T-helper 1 cell treated with Interleukin-12 subunit alpha and Interleukin-12 subunit beta and Interleukin-4 antibody, amounts not matched to agents 30 ng/mL and 1 ng/mL, for 36 hours (primary cell): ENCODE results near the gene CAPS. TPM values are rescaled to one million over a fixed set of nuclear protein-coding genes. Genes with fewer than 3 reads are reported as not detected.
"Not testable (repeated sequence)": the region's sequence is repeated elsewhere in the genome, so short reads cannot be mapped to it uniquely, and the experiment has no call there.

Experiments used
- intact Hi-C: fragments of 100-400 bp; cut with micrococcal nuclease; formaldehyde crosslinking; loops from one replicate; pipeline ENCODE4 v1.15.1; 2024
- total RNA-seq: library from RNA; stranded (reverse); gene quantifications from 2 replicates; pipeline ENCODE4 v1.2.3, GENCODE V29; 2022

CAPS gene
- total RNA-seq, 1 donor from 2014 or later = 13.0 TPM

- intact Hi-C loops = no loop called here
Measured at GRCh38 chr19:5954293-5954692, 40.2 kb downstream of the CAPS start.

GRCh38 chr19:5955636-5955935 lies 41.5 kb downstream of the CAPS start:
- intact Hi-C loops = no loop called here

- intact Hi-C loops = no loop called here
Measured at GRCh38 chr19:5956323-5956722, 42.3 kb downstream of the CAPS start.

- intact Hi-C loops = no loop called here
Measured at GRCh38 chr19:5956728-5957127, 42.7 kb downstream of the CAPS start.

- intact Hi-C loops = no loop called here
Measured at GRCh38 chr19:5957170-5957569, 43.1 kb downstream of the CAPS start.

GRCh38 chr19:5958074-5958850 lies 44.2 kb downstream of the CAPS start:
- intact Hi-C loops = no loop called here

GRCh38 chr19:5958851-5959122 lies 44.7 kb downstream of the CAPS start:
- intact Hi-C loops = no loop called here

- intact Hi-C loops = no loop called here
Measured at GRCh38 chr19:5959260-5960004, 45.4 kb downstream of the CAPS start.

- intact Hi-C loops = no loop called here
Measured at GRCh38 chr19:5960005-5961001, 46.2 kb downstream of the CAPS start.

- intact Hi-C loops = not testable (repeated sequence)
Measured at GRCh38 chr19:5961641-5961968, 47.6 kb downstream of the CAPS start.

GRCh38 chr19:5961969-5962945 lies 48.2 kb downstream of the CAPS start:
- intact Hi-C loops = loop anchor here (1.0 to 2.0 kb wide), 4 partner anchors 9 to 58 kb away; partner anchors contain the start of genes RANBP3 and VMAC

GRCh38 chr19:5963259-5963658 lies 49.2 kb downstream of the CAPS start:
- intact Hi-C loops = loop anchor here (2.0 kb wide), 1 partner anchor 14 kb away; no protein-coding TSS in a partner anchor

- intact Hi-C loops = loop anchor here (2.0 kb wide), 1 partner anchor 15 kb away; no protein-coding TSS in a partner anchor
Measured at GRCh38 chr19:5963855-5964254, 49.8 kb downstream of the CAPS start.

GRCh38 chr19:5964816-5965565 lies 50.9 kb downstream of the CAPS start:
- intact Hi-C loops = no loop called here

Other genes starting within 250 kb of the CAPS start
- gene MICOS13, start 233.7 kb upstream of the CAPS start, total RNA-seq = 44.4 TPM in 2 replicates
- 2.0 and 2.4 TPM in 2 replicates for gene HSD11B1L, start 233.2 kb upstream of the CAPS start, total RNA-seq
- gene RPL36, start 224.0 kb upstream of the CAPS start, total RNA-seq = 692 and 713 TPM in 2 replicates
- 82.2 and 82.9 TPM in 2 replicates for gene LONP1, start 194.1 kb upstream of the CAPS start, total RNA-seq
- gene CATSPERD, start 193.6 kb upstream of the CAPS start, total RNA-seq = not detected in 2 replicates
- 5.0 and 5.3 TPM in 2 replicates for gene PRR22, start 129.5 kb upstream of the CAPS start, total RNA-seq
- 48.8 and 53.7 TPM in 2 replicates for gene DUS3L, start 123.1 kb upstream of the CAPS start, total RNA-seq
- gene NRTN, start 109.2 kb upstream of the CAPS start, total RNA-seq = 0.32 and 0.64 TPM in 2 replicates
- gene FUT6, start 74.6 kb upstream of the CAPS start, total RNA-seq = not detected in 2 replicates
- gene FUT3, start 62.8 kb upstream of the CAPS start, total RNA-seq = 0.17 TPM in 1 of 2 replicates, not detected in the other
- gene FUT5, start 43.7 kb upstream of the CAPS start, total RNA-seq = not detected in 2 replicates
- gene NDUFA11, start 10.5 kb upstream of the CAPS start, total RNA-seq = 220 and 230 TPM in 2 replicates
- gene VMAC, start 9.4 kb upstream of the CAPS start, total RNA-seq = 10.0 and 10.7 TPM in 2 replicates
- gene RANBP3, start 63.9 kb downstream of the CAPS start, total RNA-seq = 98.6 and 101 TPM in 2 replicates
- 8.1 and 8.9 TPM in 2 replicates for gene RFX2, start 196.2 kb downstream of the CAPS start, total RNA-seq
- gene ACSBG2, start 221.4 kb downstream of the CAPS start, total RNA-seq = not detected in 2 replicates